Retina (tissue), 1 donor: ENCODE data around the gene ARMH4.
"Not testable (repeated sequence)": the region's sequence is repeated elsewhere in the genome, so short reads cannot be mapped to it uniquely, and the experiment has no call there.

Experiments
- DNase-seq: peaks from one replicate; pipeline ENCODE4 v3.0.0-alpha.2; 2016

ARMH4 gene

DNA sequence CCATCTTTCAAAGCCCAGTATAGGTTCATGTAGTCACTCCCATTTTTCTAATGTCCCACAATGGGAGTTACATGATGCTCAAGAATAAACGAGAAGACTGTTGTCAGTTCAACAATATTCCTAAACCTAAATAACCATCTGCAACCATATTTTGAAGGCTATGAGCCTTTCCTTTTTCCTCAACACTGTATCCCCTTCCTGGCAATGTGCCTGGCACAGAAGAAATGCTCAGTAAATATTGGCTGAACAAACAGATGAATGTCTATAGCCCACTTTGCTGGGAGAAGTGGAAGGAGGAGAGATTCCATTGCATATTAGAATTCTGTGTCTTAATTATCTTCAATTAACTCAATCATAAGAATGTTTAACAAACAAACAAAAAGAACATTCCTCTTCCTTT lies 6.1 kb downstream of the ARMH4 start:
- DNase-seq, result no peak

- DNase-seq, result no peak
These were observed 8.9 kb downstream of the ARMH4 start for GRCh38 chr14:58143106-58143505.

GRCh38 chr14:58141893-58142292 lies 10.1 kb downstream of the ARMH4 start:
- no peak for DNase-seq

GRCh38 chr14:58138714-58139482 lies 13.1 kb downstream of the ARMH4 start:
- DNase-seq, result no peak

- no peak for DNase-seq
These were observed 13.8 kb downstream of the ARMH4 start for GRCh38 chr14:58138031-58138713.

- DNase-seq, result no peak
These were observed 18.3 kb downstream of the ARMH4 start for GRCh38 chr14:58133739-58134138.

- no peak for DNase-seq
These were observed 20.6 kb downstream of the ARMH4 start for GRCh38 chr14:58131386-58131785.

GRCh38 chr14:58130116-58130782 lies 21.8 kb downstream of the ARMH4 start:
- DNase-seq, result no peak

DNA sequence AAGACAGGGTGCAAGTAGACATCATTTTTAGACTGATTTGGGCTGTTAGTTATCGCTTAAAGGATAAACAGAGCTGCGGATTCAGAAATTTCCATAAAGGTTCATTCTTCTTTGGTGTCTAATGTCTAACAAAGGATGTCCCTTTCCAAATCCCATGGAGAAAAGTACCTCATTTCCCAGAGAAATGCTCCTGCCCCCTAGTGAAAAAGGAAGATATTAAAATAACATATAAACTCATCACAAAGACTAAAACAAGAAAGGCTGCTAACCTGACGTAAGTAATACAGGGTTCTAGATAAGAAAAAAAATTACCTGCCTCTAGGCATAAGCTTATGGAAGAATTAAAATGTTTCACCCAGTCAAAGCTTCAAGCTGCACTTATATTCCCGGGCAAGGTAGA lies 22.8 kb downstream of the ARMH4 start:
- no peak for DNase-seq

- DNase-seq, result no peak
These were observed 23.6 kb downstream of the ARMH4 start for GRCh38 chr14:58128416-58128815.

GRCh38 chr14:58122546-58122945 lies 29.5 kb downstream of the ARMH4 start:
- not testable (repeated sequence) for DNase-seq

GRCh38 chr14:58121530-58122186 lies 30.4 kb downstream of the ARMH4 start:
- DNase-seq, result no peak

GRCh38 chr14:58119381-58119780 lies 32.6 kb downstream of the ARMH4 start:
- no peak for DNase-seq

- no peak for DNase-seq
These were observed 33.8 kb downstream of the ARMH4 start for GRCh38 chr14:58118097-58118815.

- DNase-seq, result no peak
These were observed 42.3 kb downstream of the ARMH4 start for GRCh38 chr14:58109744-58110143.

- no peak for DNase-seq
These were observed 43.3 kb downstream of the ARMH4 start for GRCh38 chr14:58108717-58109116.

- DNase-seq, result peak; percentile 34
These were observed 44.0 kb downstream of the ARMH4 start for GRCh38 chr14:58107947-58108552.

- no peak for DNase-seq
These were observed 45.0 kb downstream of the ARMH4 start for GRCh38 chr14:58107041-58107440.

DNA sequence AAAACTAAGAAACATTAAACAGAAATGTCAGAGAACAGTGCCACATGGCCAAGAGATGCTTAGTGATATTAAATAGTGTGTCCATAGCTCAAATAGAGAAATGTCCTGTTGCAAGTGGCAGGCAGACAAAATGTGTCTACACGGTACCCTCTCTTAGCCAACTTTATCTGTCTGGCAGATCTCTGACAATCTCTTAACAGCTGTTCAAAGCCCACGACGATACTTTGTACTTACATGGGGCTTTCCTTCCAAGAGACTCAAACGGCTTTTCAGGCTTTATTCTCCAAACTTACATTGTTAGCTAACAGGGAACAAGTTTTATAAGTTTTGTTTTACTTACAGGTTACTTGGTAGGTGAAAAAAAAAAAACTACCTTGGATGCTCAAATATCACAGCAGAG lies 45.6 kb downstream of the ARMH4 start:
- DNase-seq, result no peak

GRCh38 chr14:58104808-58105207 lies 47.2 kb downstream of the ARMH4 start:
- DNase-seq, result no peak

GRCh38 chr14:58100735-58101368 lies 51.2 kb downstream of the ARMH4 start:
- no peak for DNase-seq

- no peak for DNase-seq
These were observed 52.3 kb downstream of the ARMH4 start for GRCh38 chr14:58099682-58100081.
